Endothelial cell of umbilical vein (primary cell): ENCODE results near the gene PSD2. TPM values are rescaled to one million over a fixed set of nuclear protein-coding genes. Genes with fewer than 3 reads are reported as not detected.

Experiments used
- BruUV-seq: library from RNA; stranded (reverse); fragments of 400-500 nt; replicated peaks from 2 replicates; lab custom pipeline; 2021; lab: Mats Ljungman, UMichigan
- CTCF ChIA-PET: fragments of 300-600, 350-600 bp; sonication (Branson Sonifier 250); formaldehyde crosslinking; loops from one replicate; lab custom pipeline; 2021; ENCODE audit warnings: antibody characterized with exemption, inconsistent platforms; lab: Charles Lee
- POLR2A ChIA-PET: fragments of 300-600, 350-600 bp; sonication (Branson Sonifier 250); formaldehyde crosslinking; loops from one replicate; lab custom pipeline; 2021; ENCODE audit warnings: antibody characterized with exemption, inconsistent platforms; lab: Charles Lee
- DNase-seq: peaks from one replicate; pipeline ENCODE4 v3.0.0-alpha.2; 2011; ENCODE audit warnings: low read depth, low spot score
- FAIRE-seq: peaks from 2 replicates; lab custom pipeline; 2011; peaks lifted over from hg19 to GRCh38; lab: Jason Lieb, UNC
- H2AFZ ChIP-seq: 2 replicates; pipeline ENCODE4 v1.6.0; 2012; ENCODE audit warnings: low read depth, low read length, control low read depth, inconsistent platforms
- H3K27ac ChIP-seq: 2 replicates; pipeline ENCODE4 v1.5.1; 2011; ENCODE audit warnings: low read depth, mild to moderate bottlenecking, control low read depth, low read length, moderate library complexity; ENCODE audit not compliant: insufficient read depth
- H3K27me3 ChIP-seq, 2 experiments: 2 replicates each; pipeline versions ENCODE4 v1.6.0 to v1.6.1; 2011; ENCODE audit warnings: low read length in 2 of 2, mixed read lengths in 1 of 2; ENCODE audit not compliant: control insufficient read depth in 2 of 2, insufficient read depth in 2 of 2
- H3K36me3 ChIP-seq, 2 experiments: 2 replicates in 1 of 2; 3 replicates in 1 of 2; pipeline ENCODE4 v1.5.1; 2011; ENCODE audit warnings: low read length in 2 of 2, mild to moderate bottlenecking in 1 of 2, moderate library complexity in 1 of 2; ENCODE audit not compliant: control insufficient read depth in 2 of 2, insufficient read depth in 2 of 2; ENCODE audit errors: extremely low read depth in 1 of 2
- H3K4me1 ChIP-seq: 3 replicates; pipeline ENCODE4 v1.5.1; 2011; ENCODE audit warnings: mild to moderate bottlenecking, low read length; ENCODE audit not compliant: control insufficient read depth, insufficient read depth; ENCODE audit errors: extremely low read depth
- H3K4me2 ChIP-seq: 2 replicates; pipeline ENCODE4 v1.6.1; 2011; ENCODE audit warnings: low read length, control low read depth, mixed read lengths; ENCODE audit not compliant: insufficient read depth
- H3K4me3 ChIP-seq, 3 experiments: fragments of 200-600 bp in 1 of 3; sonication (generic), shearing (Covaris generic) in 1 of 3; replicated peaks in 1 of 3; 2 replicates each; pipeline ENCODE4 v1.5.1; 2011 to 2016; ENCODE audit warnings: control low read depth in 3 of 3, low read length in 3 of 3, mild to moderate bottlenecking in 2 of 3, inconsistent platforms in 1 of 3, low read depth in 1 of 3, moderate library complexity in 1 of 3; ENCODE audit not compliant: insufficient read depth in 1 of 3
- H3K79me2 ChIP-seq: 2 replicates; pipeline ENCODE4 v1.6.0; 2012; ENCODE audit warnings: low read length, inconsistent platforms; ENCODE audit not compliant: control insufficient read depth, insufficient read depth
- H3K9ac ChIP-seq: replicated peaks from 2 replicates; pipeline ENCODE3; 2011; ENCODE audit warnings: low read length, control low read depth; ENCODE audit not compliant: insufficient read depth; ENCODE audit errors: extremely low read depth
- H3K9me1 ChIP-seq: replicated peaks from 3 replicates; pipeline ENCODE4 v1.6.0; 2011; ENCODE audit warnings: mild to moderate bottlenecking, low read length; ENCODE audit not compliant: control insufficient read depth, insufficient read depth; ENCODE audit errors: extremely low read depth
- H3K9me3 ChIP-seq: replicated peaks from 2 replicates; pipeline ENCODE4 v1.5.1; 2012; ENCODE audit warnings: low read length, inconsistent platforms; ENCODE audit not compliant: control insufficient read depth, insufficient read depth
- H4K20me1 ChIP-seq: replicated peaks from 2 replicates; pipeline ENCODE3; 2011; ENCODE audit warnings: mild to moderate bottlenecking, low read length; ENCODE audit not compliant: control insufficient read depth, insufficient read depth; ENCODE audit errors: extremely low read depth
- CTCF ChIP-seq, 2 donors: IDR thresholded peaks; 1 replicate in 1 of 2; 2 replicates in 1 of 2; pipeline ENCODE4 v1.5.1; 2011; ENCODE audit warnings: low read length in 2 of 2, mild to moderate bottlenecking in 2 of 2, moderate library complexity in 2 of 2, control low read depth in 1 of 2, inconsistent platforms in 1 of 2, low read depth in 1 of 2; ENCODE audit not compliant: insufficient read depth in 1 of 2; ENCODE audit errors: extremely low read depth in 1 of 2
- EZH2 ChIP-seq: IDR thresholded peaks from 2 replicates; pipeline ENCODE4 v1.6.1; 2012; ENCODE audit warnings: borderline replicate concordance, low read depth, mild to moderate bottlenecking, moderate library complexity, low read length, inconsistent platforms; ENCODE audit not compliant: severe bottlenecking
- FOS ChIP-seq: IDR thresholded peaks from 2 replicates; pipeline ENCODE4 v1.6.1; 2011; ENCODE audit warnings: mild to moderate bottlenecking, low read length, moderate library complexity, borderline replicate concordance; ENCODE audit not compliant: insufficient read depth
- GATA2 ChIP-seq: IDR thresholded peaks from 2 replicates; pipeline ENCODE4 v1.7.0; 2011; ENCODE audit warnings: low read depth, mild to moderate bottlenecking, moderate library complexity, mixed read lengths, low read length; ENCODE audit not compliant: insufficient read length, insufficient read depth
- JUN ChIP-seq: IDR thresholded peaks from 2 replicates; pipeline ENCODE4 v1.6.1; 2011; ENCODE audit warnings: borderline replicate concordance, low read depth; ENCODE audit not compliant: insufficient read length, insufficient read depth
- MAX ChIP-seq: IDR thresholded peaks from 2 replicates; pipeline ENCODE4 v1.6.1; 2011; ENCODE audit not compliant: insufficient read depth, insufficient read length
- MYC ChIP-seq: IDR thresholded peaks from one replicate; pipeline ENCODE4 v1.6.1; 2011; ENCODE audit warnings: mild to moderate bottlenecking, low read depth, low read length
- POLR2A ChIP-seq: IDR thresholded peaks from 2 replicates; pipeline ENCODE4 v1.6.1; 2012; ENCODE audit warnings: low read depth, mild to moderate bottlenecking, control low read depth, low read length
- POLR2AphosphoS5 ChIP-seq: IDR thresholded peaks from 2 replicates; pipeline ENCODE4 v1.6.1; 2012; ENCODE audit warnings: low read depth, mild to moderate bottlenecking, control low read depth, low read length, moderate library complexity; ENCODE audit not compliant: insufficient read depth
- dilution Hi-C: fragments of 300-500 bp; cut with MboI; formaldehyde crosslinking; loops from one replicate; pipeline ENCODE4 v1.15.0; 2019; ENCODE audit warnings: low sequenced_read_pairs; ENCODE audit not compliant: extremely low pct_ligation_motif_present
- intact Hi-C: fragments of 100-400 bp; cut with micrococcal nuclease; formaldehyde crosslinking; loops from one replicate; pipeline ENCODE4 v1.10.0; 2022
- polyA plus RNA-seq, 4 experiments: library from polyadenylated mRNA; depleted of rRNA in 3 of 4; stranded (reverse) in 3 of 4; unstranded in 1 of 4; fragments of >200 nt; gene quantifications; 2 replicates each; pipeline versions ENCODE4 v1.2.1 to v1.2.3, GENCODE V29; 2011 to 2012; ENCODE audit warnings: missing spikeins in 1 of 4
- total RNA-seq: library from RNA; stranded (reverse); gene quantifications from 2 replicates; pipeline ENCODE4 v1.2.3, GENCODE V29; 2021

Gene PSD2
- total and polyA plus RNA-seq, 2 donors (not counting 3 experiments of a cell fraction or from before 2014, with no cell fraction given), result not detected

DNA sequence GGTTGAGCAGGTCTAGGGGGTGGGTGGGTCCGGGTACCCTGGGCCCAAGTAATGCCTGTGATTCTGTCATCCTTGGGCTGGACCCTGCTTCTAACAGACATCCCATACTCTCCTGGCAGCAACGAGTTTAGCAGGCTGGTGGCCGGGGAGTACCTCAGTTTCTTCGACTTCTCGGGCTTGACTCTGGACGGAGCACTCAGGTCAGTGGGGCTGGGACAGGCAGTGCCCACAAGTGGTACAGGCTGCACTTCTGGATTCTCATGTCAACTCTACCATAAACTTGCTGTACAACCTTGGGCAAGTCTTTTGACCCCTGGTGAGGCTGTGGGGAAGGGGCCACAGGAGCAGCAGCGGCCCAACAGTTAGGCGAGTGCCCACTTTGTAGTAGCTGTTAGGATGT, 21.8 kb downstream of the PSD2 start:
- H3K9ac ChIP-seq, result no peak overlapping the region
- H2AFZ ChIP-seq, result no peak overlapping the region
- no peaks in the 10 kb centered on the region for H3K27me3 ChIP-seq
- no peaks in the 10 kb centered on the region for H3K36me3 ChIP-seq
- DNase-seq (no peak), FAIRE-seq (no peak)
- no peaks in the 10 kb centered on the region for H3K79me2 ChIP-seq
- no peak overlapping the region for H3K4me2 ChIP-seq
- H4K20me1 ChIP-seq, result no peaks in the 10 kb centered on the region
- intact Hi-C loops (no loop called here), dilution Hi-C loops (no loop called here)
- TF ChIP-seq EZH2 (no peak), MYC (no peak), GATA2 (no peak), MAX (no peak), FOS (no peak), JUN (no peak), POLR2A (no peak), CTCF (IDR thresholded peaks at IDR 0.05; ENCODE audit: extremely low read depth in 1 of 2, insufficient read depth in 1 of 2, low read depth in 1 of 2, low read length in 2 of 2) (no peak), POLR2AphosphoS5 (no peak)
- no peaks in the 10 kb centered on the region for H3K4me1 ChIP-seq
- H3K4me3 ChIP-seq, result no peak overlapping the region
- no peaks in the 10 kb centered on the region for H3K9me1 ChIP-seq
- no peaks in the 10 kb centered on the region for H3K9me3 ChIP-seq
- no TSS peak for BruUV-seq
- POLR2A ChIA-PET, result no interaction called here
- CTCF ChIA-PET, result interaction anchor here (0.5 to 0.7 kb wide), 2 partner anchors 27 to 156 kb away, joined by 3 read pairs; no protein-coding TSS in a partner anchor
- no peak overlapping the region for H3K27ac ChIP-seq
